H9 (cell line): ENCODE measurements around the gene ACTL8. TPM values are rescaled to one million over a fixed set of nuclear protein-coding genes. Genes with fewer than 3 reads are reported as not detected.

Experiments
- DNase-seq: peaks from one replicate; pipeline ENCODE4 v3.0.0-alpha.2; 2017
- H2AFZ ChIP-seq: one replicate; pipeline ENCODE4 v1.6.1; 2013; ENCODE audit warnings: mild to moderate bottlenecking, low read length, control low read depth, moderate library complexity
- H2AK5ac ChIP-seq: 2 replicates; pipeline ENCODE4 v1.6.1; 2013; ENCODE audit warnings: low read length, control low read depth, mixed read lengths; ENCODE audit not compliant: insufficient read length
- H2BK120ac ChIP-seq: one replicate; pipeline ENCODE4 v1.6.1; 2013; ENCODE audit warnings: low read depth, mild to moderate bottlenecking, low read length, control low read depth, inconsistent platforms; ENCODE audit not compliant: poor library complexity, severe bottlenecking
- H2BK12ac ChIP-seq: 2 replicates; pipeline ENCODE4 v1.6.1; 2013; ENCODE audit warnings: low read length, control low read depth, mixed read lengths, low read depth; ENCODE audit not compliant: insufficient read length
- H2BK15ac ChIP-seq: 2 replicates; pipeline ENCODE4 v1.6.1; 2013; ENCODE audit warnings: low read depth, low read length, control low read depth
- H2BK20ac ChIP-seq: one replicate; pipeline ENCODE4 v1.6.1; 2013; ENCODE audit warnings: low read depth, mild to moderate bottlenecking, low read length, control low read depth, inconsistent platforms; ENCODE audit not compliant: poor library complexity, severe bottlenecking
- H2BK5ac ChIP-seq: 2 replicates; pipeline ENCODE4 v1.6.1; 2013; ENCODE audit warnings: low read length, control low read depth, mixed read lengths; ENCODE audit not compliant: insufficient read length
- H3K14ac ChIP-seq: 2 replicates; pipeline ENCODE4 v1.6.1; 2013; ENCODE audit warnings: low read length, control low read depth; ENCODE audit not compliant: insufficient read depth
- H3K18ac ChIP-seq: 2 replicates; pipeline ENCODE4 v1.6.1; 2013; ENCODE audit warnings: low read depth, mild to moderate bottlenecking, mixed read lengths, low read length, control low read depth; ENCODE audit not compliant: insufficient read length
- H3K23ac ChIP-seq: 2 replicates; pipeline ENCODE4 v1.6.1; 2013; ENCODE audit warnings: low read length, control low read depth, mixed read lengths, low read depth; ENCODE audit not compliant: insufficient read length
- H3K23me2 ChIP-seq: 2 replicates; pipeline ENCODE4 v1.6.1; 2013; ENCODE audit warnings: low read depth, mild to moderate bottlenecking, mixed read lengths, low read length, control low read depth; ENCODE audit not compliant: insufficient read length, poor library complexity, severe bottlenecking
- H3K27ac ChIP-seq: 2 replicates; pipeline ENCODE4 v1.5.1; 2013; ENCODE audit warnings: low read length, control low read depth, mixed read lengths, low read depth; ENCODE audit not compliant: insufficient read length
- H3K27me3 ChIP-seq: 2 replicates; pipeline ENCODE4 v1.6.1; 2013; ENCODE audit warnings: low read length, control low read depth, inconsistent platforms; ENCODE audit not compliant: insufficient read depth
- H3K4ac ChIP-seq: 2 replicates; pipeline ENCODE4 v1.6.1; 2013; ENCODE audit warnings: low read depth, mild to moderate bottlenecking, control low read depth, inconsistent platforms, low read length, moderate library complexity
- H3K4me1 ChIP-seq: 2 replicates; pipeline ENCODE4 v1.6.1; 2013; ENCODE audit warnings: low read length, control low read depth, inconsistent platforms; ENCODE audit not compliant: insufficient read depth
- H3K4me2 ChIP-seq: 2 replicates; pipeline ENCODE4 v1.6.1; 2013; ENCODE audit warnings: low read length, control low read depth, mixed read lengths; ENCODE audit not compliant: insufficient read length, insufficient read depth
- H3K56ac ChIP-seq: 2 replicates; pipeline ENCODE4 v1.6.1; 2013; ENCODE audit warnings: low read depth, mild to moderate bottlenecking, mixed read lengths, low read length, control low read depth; ENCODE audit not compliant: insufficient read length
- H3K79me1 ChIP-seq: 2 replicates; pipeline ENCODE4 v1.6.1; 2013; ENCODE audit warnings: low read depth, mild to moderate bottlenecking, moderate library complexity, low read length, control low read depth, inconsistent platforms; ENCODE audit not compliant: insufficient read depth, poor library complexity, severe bottlenecking
- H3K79me2 ChIP-seq: 2 replicates; pipeline ENCODE4 v1.6.1; 2013; ENCODE audit warnings: low read length, control low read depth, inconsistent platforms; ENCODE audit not compliant: insufficient read depth
- H3K9ac ChIP-seq: 2 replicates; pipeline ENCODE4 v1.6.1; 2013; ENCODE audit warnings: low read length, control low read depth, mixed read lengths; ENCODE audit not compliant: insufficient read length; ENCODE audit errors: extremely low read depth
- H3K9me3 ChIP-seq: one replicate; pipeline ENCODE4 v1.6.1; 2013; ENCODE audit warnings: low read depth, low read length, inconsistent platforms; ENCODE audit not compliant: control insufficient read depth
- H3T11ph ChIP-seq: one replicate; pipeline ENCODE4 v1.6.1; 2013; ENCODE audit warnings: mild to moderate bottlenecking, low read length, control low read depth, inconsistent platforms
- H4K20me1 ChIP-seq: one replicate; pipeline ENCODE4 v1.6.1; 2013; ENCODE audit not compliant: control insufficient read depth, insufficient read length, insufficient read depth
- H4K5ac ChIP-seq: 2 replicates; pipeline ENCODE4 v1.6.1; 2013; ENCODE audit warnings: low read depth, mild to moderate bottlenecking, mixed read lengths, low read length, control low read depth; ENCODE audit not compliant: insufficient read length
- H4K8ac ChIP-seq: replicated peaks from 2 replicates; pipeline ENCODE4 v1.6.1; 2013; ENCODE audit warnings: low read length, control low read depth, mixed read lengths, low read depth; ENCODE audit not compliant: insufficient read length
- H4K91ac ChIP-seq: 2 replicates; pipeline ENCODE4 v1.6.1; 2013; ENCODE audit warnings: low read depth, mild to moderate bottlenecking, moderate library complexity, mixed read lengths, low read length, control low read depth; ENCODE audit not compliant: insufficient read length
- H3K27ac Mint-ChIP-seq, 3 experiments: 2 replicates in 2 of 3; 3 replicates in 1 of 3; pipeline ENCODE4 v1.8.0; 2020 to 2021; ENCODE audit warnings: mixed read lengths in 3 of 3, mild to moderate bottlenecking in 1 of 3, moderate library complexity in 1 of 3
- H3K27me3 Mint-ChIP-seq: 2 replicates; pipeline ENCODE4 v1.8.0; 2021; ENCODE audit warnings: low read depth, mild to moderate bottlenecking, moderate library complexity, mixed read lengths
- H3K36me3 Mint-ChIP-seq, 3 experiments: 2 replicates in 2 of 3; 3 replicates in 1 of 3; pipeline ENCODE4 v1.8.0; 2020 to 2021; ENCODE audit warnings: low read depth in 3 of 3, mixed read lengths in 3 of 3; ENCODE audit not compliant: insufficient read depth in 1 of 3
- H3K4me1 Mint-ChIP-seq, 2 experiments: 2 replicates each; pipeline ENCODE4 v1.8.0; 2020; ENCODE audit warnings: mixed read lengths in 2 of 2
- H3K4me3 Mint-ChIP-seq, 2 experiments: 2 replicates in 1 of 2; 3 replicates in 1 of 2; pipeline ENCODE4 v1.8.0; 2020 to 2021; ENCODE audit warnings: mild to moderate bottlenecking in 2 of 2, mixed read lengths in 2 of 2, moderate library complexity in 1 of 2
- H3K9me3 Mint-ChIP-seq, 2 experiments: 2 replicates in 1 of 2; 3 replicates in 1 of 2; pipeline ENCODE4 v1.8.0; 2020; ENCODE audit warnings: mild to moderate bottlenecking in 2 of 2, mixed read lengths in 2 of 2, moderate library complexity in 1 of 2
- WGBS: extraction: QIAGEN DNeasy Blood & Tissue Kit; methylation state at CpG from one replicate; pipeline ENCODE4 v1.1.7; 2013; ENCODE audit warnings: missing lambda C conversion rate, low lambda C conversion rate, mixed read lengths; ENCODE audit not compliant: insufficient read length; ENCODE audit errors: extremely low coverage; 5-methylcytosine and 5-hydroxymethylcytosine counted together
- total RNA-seq: library from RNA; stranded (reverse); gene quantifications from 2 replicates; pipeline ENCODE4 v1.2.1, GENCODE V29; 2021
- TF ChIP-seq, protein P1 (sequence below): fragments of 200-600 bp; sonication (generic); conservative IDR thresholded peaks from 3 replicates; pipeline ENCODE4 v1.8.0; 2021; ENCODE audit warnings: antibody characterized with exemption, mild to moderate bottlenecking

ACTL8 gene
- total RNA-seq, 1 experiment from 2014 or later, result not detected

DNA sequence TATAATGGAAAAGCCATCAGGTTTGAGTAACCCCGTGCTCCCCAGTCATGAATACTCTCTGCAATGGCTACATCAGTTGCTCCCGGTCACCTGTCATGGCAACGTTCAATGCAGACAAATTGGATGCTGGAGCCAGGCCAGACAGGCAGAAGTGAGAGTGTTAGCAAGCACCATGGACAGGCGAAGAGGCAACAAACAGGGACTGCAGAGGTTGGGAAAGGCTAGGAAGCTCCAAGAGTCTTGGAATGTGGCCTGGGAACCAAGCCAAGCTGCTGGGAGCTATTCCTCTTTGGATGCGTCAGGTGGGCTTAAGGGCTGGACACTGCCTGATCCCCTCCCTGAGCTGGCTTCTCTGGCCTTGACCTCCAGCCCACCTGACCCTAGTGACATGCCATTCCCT, 102.9 kb downstream of the ACTL8 start:
- H3K23me2 ChIP-seq, result no peaks in the 10 kb centered on the region
- H3K4ac ChIP-seq, result no peak overlapping the region
- no peak overlapping the region for H3K4me3 Mint-ChIP-seq
- TF ChIP-seq, protein P1, sequence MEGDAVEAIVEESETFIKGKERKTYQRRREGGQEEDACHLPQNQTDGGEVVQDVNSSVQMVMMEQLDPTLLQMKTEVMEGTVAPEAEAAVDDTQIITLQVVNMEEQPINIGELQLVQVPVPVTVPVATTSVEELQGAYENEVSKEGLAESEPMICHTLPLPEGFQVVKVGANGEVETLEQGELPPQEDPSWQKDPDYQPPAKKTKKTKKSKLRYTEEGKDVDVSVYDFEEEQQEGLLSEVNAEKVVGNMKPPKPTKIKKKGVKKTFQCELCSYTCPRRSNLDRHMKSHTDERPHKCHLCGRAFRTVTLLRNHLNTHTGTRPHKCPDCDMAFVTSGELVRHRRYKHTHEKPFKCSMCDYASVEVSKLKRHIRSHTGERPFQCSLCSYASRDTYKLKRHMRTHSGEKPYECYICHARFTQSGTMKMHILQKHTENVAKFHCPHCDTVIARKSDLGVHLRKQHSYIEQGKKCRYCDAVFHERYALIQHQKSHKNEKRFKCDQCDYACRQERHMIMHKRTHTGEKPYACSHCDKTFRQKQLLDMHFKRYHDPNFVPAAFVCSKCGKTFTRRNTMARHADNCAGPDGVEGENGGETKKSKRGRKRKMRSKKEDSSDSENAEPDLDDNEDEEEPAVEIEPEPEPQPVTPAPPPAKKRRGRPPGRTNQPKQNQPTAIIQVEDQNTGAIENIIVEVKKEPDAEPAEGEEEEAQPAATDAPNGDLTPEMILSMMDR, result no peak
- H3K4me1 ChIP-seq, result peaks cover 2% of the 10 kb centered on the region; the same call in 1 of the 2 replicates
- H3K4me1 Mint-ChIP-seq, result peaks cover 8 to 15% of the 10 kb centered on the region in 2 experiments
- no peak overlapping the region for H3K56ac ChIP-seq
- no peaks in the 10 kb centered on the region for H3K79me2 ChIP-seq
- H2AFZ ChIP-seq, result no peak overlapping the region
- no peak overlapping the region for H3T11ph ChIP-seq
- no peak overlapping the region for H2BK20ac ChIP-seq
- DNase-seq, result no peak
- no peak overlapping the region for H4K8ac ChIP-seq
- H3K9ac ChIP-seq, result no peak overlapping the region
- H2AK5ac ChIP-seq, result no peak overlapping the region
- H3K9me3 Mint-ChIP-seq, result no peaks in the 10 kb centered on the region; a peak in 3 of 5 replicates
- H3K4me2 ChIP-seq, result no peak overlapping the region
- no peak overlapping the region for H3K27ac ChIP-seq
- H3K27ac Mint-ChIP-seq, result no peak overlapping the region; a peak in 1 of 7 replicates
- H3K27me3 Mint-ChIP-seq, result peaks cover 15% of the 10 kb centered on the region
- H4K20me1 ChIP-seq, result no peaks in the 10 kb centered on the region
- H4K5ac ChIP-seq, result no peak overlapping the region
- H4K91ac ChIP-seq, result no peak overlapping the region
- H3K36me3 Mint-ChIP-seq, result no peaks in the 10 kb centered on the region; a peak in 1 of 7 replicates
- H3K9me3 ChIP-seq, result no peaks in the 10 kb centered on the region
- no peak overlapping the region for H2BK5ac ChIP-seq
- no peak overlapping the region for H3K14ac ChIP-seq
- H3K23ac ChIP-seq, result no peak overlapping the region
- no peak overlapping the region for H2BK15ac ChIP-seq
- H3K79me1 ChIP-seq, result no peaks in the 10 kb centered on the region
- WGBS, result no CpG with 5 or more reads among the region's 5 CpGs
- H3K18ac ChIP-seq, result no peak overlapping the region
- no peak overlapping the region for H2BK12ac ChIP-seq
- H2BK120ac ChIP-seq, result no peak overlapping the region
- no peaks in the 10 kb centered on the region for H3K27me3 ChIP-seq
